ENCODE measurements around the gene RGS8. TPM values are rescaled to one million over a fixed set of nuclear protein-coding genes. Genes with fewer than 3 reads are reported as not detected.

The RGS8 gene
- total RNA-seq, 2 donors from 2014 or later, result 1.5 TPM; not detected in 1

GRCh38 chr1:182716740-182717720 is 32.6 kb upstream of the RGS8 start:
- no peaks in the 10 kb centered on the region for H3K4me1 ChIP-seq (replicated peaks)
- no peaks in the 10 kb centered on the region for H3K27me3 ChIP-seq (replicated peaks; ENCODE audit: insufficient read depth)
- H3K36me3 ChIP-seq, result no peaks in the 10 kb centered on the region
- TF ChIP-seq POLR2AphosphoS5 (IDR thresholded peaks at IDR 0.05) (no peak), POLR2A (IDR thresholded peaks at IDR 0.05) (no peak), CTCF (IDR thresholded peaks at IDR 0.05) (no peak)
- no peaks in the 10 kb centered on the region for H3K9me3 ChIP-seq
- DNase-seq (ENCODE audit: low spot score), result no peak
- H3K4me3 ChIP-seq, result no peak overlapping the region
- intact Hi-C loops (cut with DNase I), result no loop called here
- 95% methylated on average over 4 of the region's 4 CpGs for WGBS
- no peak overlapping the region for H3K27ac ChIP-seq

- intact Hi-C loops (cut with DNase I), result no loop called here
- DNase-seq (ENCODE audit: low spot score), result no peak
- no peaks in the 10 kb centered on the region for H3K9me3 ChIP-seq
- H3K36me3 ChIP-seq, result no peaks in the 10 kb centered on the region
- H3K27me3 ChIP-seq (replicated peaks; ENCODE audit: insufficient read depth), result no peaks in the 10 kb centered on the region
- no peak overlapping the region for H3K4me3 ChIP-seq
- no peaks in the 10 kb centered on the region for H3K4me1 ChIP-seq (replicated peaks)
- no peak overlapping the region for H3K27ac ChIP-seq
- 94% methylated on average over 2 of the region's 2 CpGs for WGBS
- TF ChIP-seq POLR2AphosphoS5 (IDR thresholded peaks at IDR 0.05), result no peak
These were observed 31.1 kb upstream of the RGS8 start for GRCh38 chr1:182715531-182715930.

GRCh38 chr1:182714546-182714945 is 30.2 kb upstream of the RGS8 start:
- H3K36me3 ChIP-seq, result no peaks in the 10 kb centered on the region
- DNase-seq (ENCODE audit: low spot score), result no peak
- intact Hi-C loops (cut with DNase I), result no loop called here
- WGBS, result 54% methylated on average over 2 of the region's 2 CpGs
- TF ChIP-seq POLR2A (IDR thresholded peaks at IDR 0.05) (no peak), POLR2AphosphoS5 (IDR thresholded peaks at IDR 0.05) (no peak), CTCF (IDR thresholded peaks at IDR 0.05) (no peak)
- H3K27me3 ChIP-seq (replicated peaks; ENCODE audit: insufficient read depth), result no peaks in the 10 kb centered on the region
- H3K9me3 ChIP-seq, result no peaks in the 10 kb centered on the region
- no peak overlapping the region for H3K4me3 ChIP-seq
- H3K4me1 ChIP-seq (replicated peaks), result no peaks in the 10 kb centered on the region
- H3K27ac ChIP-seq, result no peak overlapping the region

GRCh38 chr1:182713939-182714338 is 29.6 kb upstream of the RGS8 start:
- Histone ChIP-seq H3K27me3 (replicated peaks; ENCODE audit: insufficient read depth) (no peaks in the 10 kb centered on the region), H3K4me3 (no peak overlapping the region), H3K4me1 (replicated peaks) (no peaks in the 10 kb centered on the region), H3K36me3 (no peaks in the 10 kb centered on the region), H3K27ac (no peak overlapping the region), H3K9me3 (no peaks in the 10 kb centered on the region)
- 66% methylated on average over 3 of the region's 3 CpGs for WGBS
- TF ChIP-seq POLR2A (IDR thresholded peaks at IDR 0.05), result no peak
- TF ChIP-seq POLR2AphosphoS5 (IDR thresholded peaks at IDR 0.05), result no peak
- no peak for TF ChIP-seq CTCF (IDR thresholded peaks at IDR 0.05)
- DNase-seq (ENCODE audit: low spot score), result no peak
- intact Hi-C loops (cut with DNase I), result no loop called here

- no peak for DNase-seq (ENCODE audit: low spot score)
- Histone ChIP-seq H3K27ac (no peak overlapping the region), H3K9me3 (no peaks in the 10 kb centered on the region), H3K36me3 (no peaks in the 10 kb centered on the region), H3K4me1 (replicated peaks) (no peaks in the 10 kb centered on the region), H3K4me3 (no peak overlapping the region), H3K27me3 (replicated peaks; ENCODE audit: insufficient read depth) (no peaks in the 10 kb centered on the region)
- intact Hi-C loops (cut with DNase I), result no loop called here
- 94% methylated on average over 3 of the region's 3 CpGs for whole genome bisulfite sequencing
- TF ChIP-seq POLR2A (IDR thresholded peaks at IDR 0.05), result no peak
- no peak for TF ChIP-seq POLR2AphosphoS5 (IDR thresholded peaks at IDR 0.05)
These were observed 29.1 kb upstream of the RGS8 start for GRCh38 chr1:182713492-182713891.

- no peak for DNase-seq (ENCODE audit: low spot score)
- WGBS, result 96% methylated on average over 2 of the region's 2 CpGs
- no peak overlapping the region for H3K27ac ChIP-seq
- H3K4me3 ChIP-seq, result no peak overlapping the region
- no peak for TF ChIP-seq POLR2AphosphoS5 (IDR thresholded peaks at IDR 0.05)
- no peak for TF ChIP-seq CTCF (IDR thresholded peaks at IDR 0.05)
- TF ChIP-seq POLR2A (IDR thresholded peaks at IDR 0.05), result no peak
- H3K9me3 ChIP-seq, result no peaks in the 10 kb centered on the region
- intact Hi-C loops (cut with DNase I), result no loop called here
- H3K36me3 ChIP-seq, result no peaks in the 10 kb centered on the region
- no peaks in the 10 kb centered on the region for H3K4me1 ChIP-seq (replicated peaks)
- no peaks in the 10 kb centered on the region for H3K27me3 ChIP-seq (replicated peaks; ENCODE audit: insufficient read depth)
These were observed 25.5 kb upstream of the RGS8 start for GRCh38 chr1:182709855-182710254.

All from prostate gland (tissue), 2 donors.